Vagina (tissue), 2 donors: ENCODE results near the gene CTNNA3. TPM values are rescaled to one million over a fixed set of nuclear protein-coding genes. Genes with fewer than 3 reads are reported as not detected.

ENCODE experiments used
- DNase-seq, 2 donors: peaks; one replicate each; pipeline ENCODE4 v3.0.0-alpha.2; 2017; ENCODE audit errors: extremely low spot score in 2 of 2
- H3K27ac ChIP-seq: fragments of 200-600 bp; sonication (generic); one replicate; pipeline ENCODE4 v1.5.1; 2019
- H3K27me3 ChIP-seq: fragments of 200-600 bp; sonication (generic); one replicate; pipeline ENCODE4 v1.5.1; 2019
- H3K36me3 ChIP-seq, 2 donors: fragments of 200-600 bp; sonication (generic); one replicate each; pipeline ENCODE4 v1.5.1; 2017 to 2019
- H3K4me1 ChIP-seq: fragments of 200-600 bp; sonication (generic); one replicate; pipeline ENCODE4 v1.5.1; 2019
- H3K4me3 ChIP-seq, 2 donors: fragments of 200-600 bp; sonication (generic); 1 replicate in 1 of 2; 2 replicates in 1 of 2; pipeline ENCODE4 v1.5.1; 2016 to 2019
- H3K9me3 ChIP-seq: fragments of 200-600 bp; sonication (generic); one replicate; pipeline ENCODE4 v1.5.1; 2019
- POLR2A ChIP-seq, 2 donors: fragments of 450-650 bp; IDR thresholded peaks; one replicate each; pipeline ENCODE4 v1.6.1; 2017; ENCODE audit warnings: antibody characterized with exemption in 2 of 2, mild to moderate bottlenecking in 2 of 2, moderate library complexity in 2 of 2
- POLR2AphosphoS5 ChIP-seq, 2 donors: sonication (generic); formaldehyde crosslinking; IDR thresholded peaks; one replicate each; pipeline ENCODE4 v1.9.0; 2017; ENCODE audit warnings: antibody characterized with exemption in 2 of 2, mild to moderate bottlenecking in 2 of 2, low read depth in 1 of 2; ENCODE audit not compliant: insufficient read depth in 1 of 2
- intact Hi-C: fragments of 100-400 bp; cut with DNase I; formaldehyde crosslinking; loops from one replicate; pipeline ENCODE4 v1.15.1; 2023
- total RNA-seq: library from RNA; depleted of rRNA; stranded (reverse); fragments of >200 nt; gene quantifications from one replicate; pipeline ENCODE4 v1.2.3, GENCODE V29; 2016
- TF ChIP-seq, protein P1 (sequence below), 3 experiments: fragments of 450-650 bp in 2 of 3; fragments of 200-600 bp in 1 of 3; sonication (generic) in 1 of 3; IDR thresholded peaks; one replicate each; pipeline ENCODE4 v1.5.1; 2017 to 2019; ENCODE audit warnings: antibody characterized with exemption in 3 of 3, mild to moderate bottlenecking in 2 of 3, moderate library complexity in 2 of 3

Gene CTNNA3
- total RNA-seq, 1 donor from 2014 or later, result 0.98 TPM

DNA sequence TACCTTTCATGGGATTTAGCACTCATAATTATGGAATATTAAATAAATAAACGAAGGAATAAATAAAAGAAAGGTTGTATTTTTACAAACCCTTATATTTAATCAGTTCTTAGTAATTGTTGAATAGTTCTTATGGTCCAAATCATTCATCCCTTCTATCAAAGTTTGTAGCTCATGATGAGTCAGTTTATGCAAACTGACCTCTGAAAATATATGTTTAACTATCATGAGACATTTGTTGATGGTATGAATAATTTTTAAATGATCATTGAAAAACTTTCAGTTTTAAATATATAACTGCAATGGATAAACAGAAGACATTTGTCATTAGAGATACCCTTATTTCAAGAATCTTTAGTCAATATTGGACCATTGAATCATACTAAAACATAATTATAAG lies 1181.3 kb downstream of the CTNNA3 start:
- TF ChIP-seq POLR2AphosphoS5 (IDR thresholded peaks at IDR 0.05; ENCODE audit: insufficient read depth in 1 of 2, low read depth in 1 of 2), result no peak
- TF ChIP-seq, protein P1, sequence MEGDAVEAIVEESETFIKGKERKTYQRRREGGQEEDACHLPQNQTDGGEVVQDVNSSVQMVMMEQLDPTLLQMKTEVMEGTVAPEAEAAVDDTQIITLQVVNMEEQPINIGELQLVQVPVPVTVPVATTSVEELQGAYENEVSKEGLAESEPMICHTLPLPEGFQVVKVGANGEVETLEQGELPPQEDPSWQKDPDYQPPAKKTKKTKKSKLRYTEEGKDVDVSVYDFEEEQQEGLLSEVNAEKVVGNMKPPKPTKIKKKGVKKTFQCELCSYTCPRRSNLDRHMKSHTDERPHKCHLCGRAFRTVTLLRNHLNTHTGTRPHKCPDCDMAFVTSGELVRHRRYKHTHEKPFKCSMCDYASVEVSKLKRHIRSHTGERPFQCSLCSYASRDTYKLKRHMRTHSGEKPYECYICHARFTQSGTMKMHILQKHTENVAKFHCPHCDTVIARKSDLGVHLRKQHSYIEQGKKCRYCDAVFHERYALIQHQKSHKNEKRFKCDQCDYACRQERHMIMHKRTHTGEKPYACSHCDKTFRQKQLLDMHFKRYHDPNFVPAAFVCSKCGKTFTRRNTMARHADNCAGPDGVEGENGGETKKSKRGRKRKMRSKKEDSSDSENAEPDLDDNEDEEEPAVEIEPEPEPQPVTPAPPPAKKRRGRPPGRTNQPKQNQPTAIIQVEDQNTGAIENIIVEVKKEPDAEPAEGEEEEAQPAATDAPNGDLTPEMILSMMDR (IDR thresholded peaks at IDR 0.05), result no peak
- TF ChIP-seq POLR2A (IDR thresholded peaks at IDR 0.05), result no peak

DNA sequence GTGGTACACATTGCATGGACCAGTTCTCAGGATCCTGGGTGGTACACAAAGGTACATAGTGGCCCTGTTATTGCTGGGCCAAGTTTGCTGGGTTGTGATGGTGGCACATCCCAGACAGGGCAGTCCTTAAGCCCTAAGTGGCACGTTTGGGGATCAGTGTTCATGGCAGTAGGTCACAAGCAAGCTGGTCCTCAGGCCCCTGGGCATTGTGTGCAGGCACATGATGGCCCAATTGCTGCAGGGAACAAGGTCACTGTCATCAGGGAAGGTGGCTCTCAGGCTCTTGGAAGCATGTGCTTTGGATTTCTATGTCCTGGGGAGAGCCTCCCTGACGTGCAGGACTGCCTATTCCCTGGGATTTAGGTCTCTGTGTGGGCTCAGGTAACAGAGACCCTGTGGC lies 1182.5 kb downstream of the CTNNA3 start:
- no peak for DNase-seq
- H3K4me1 ChIP-seq, result no peaks in the 10 kb centered on the region
- H3K4me3 ChIP-seq, result no peak overlapping the region
- H3K36me3 ChIP-seq, result no peaks in the 10 kb centered on the region
- intact Hi-C loops, result no loop called here
- TF ChIP-seq POLR2A (IDR thresholded peaks at IDR 0.05), result no peak
- TF ChIP-seq, protein P1 (IDR thresholded peaks at IDR 0.05), result no peak
- TF ChIP-seq POLR2AphosphoS5 (IDR thresholded peaks at IDR 0.05; ENCODE audit: insufficient read depth in 1 of 2, low read depth in 1 of 2), result no peak
- H3K27ac ChIP-seq, result no peak overlapping the region
- H3K9me3 ChIP-seq, result no peaks in the 10 kb centered on the region
- no peaks in the 10 kb centered on the region for H3K27me3 ChIP-seq

More for the DNA sequence above, 1181.3 kb downstream of the CTNNA3 start:
- intact Hi-C loops, result no loop called here
- no peak overlapping the region for H3K4me3 ChIP-seq
- no peaks in the 10 kb centered on the region for H3K27me3 ChIP-seq
- no peaks in the 10 kb centered on the region for H3K4me1 ChIP-seq
- no peaks in the 10 kb centered on the region for H3K9me3 ChIP-seq
- DNase-seq, result no peak
- H3K36me3 ChIP-seq, result no peaks in the 10 kb centered on the region
- H3K27ac ChIP-seq, result no peak overlapping the region

DNA sequence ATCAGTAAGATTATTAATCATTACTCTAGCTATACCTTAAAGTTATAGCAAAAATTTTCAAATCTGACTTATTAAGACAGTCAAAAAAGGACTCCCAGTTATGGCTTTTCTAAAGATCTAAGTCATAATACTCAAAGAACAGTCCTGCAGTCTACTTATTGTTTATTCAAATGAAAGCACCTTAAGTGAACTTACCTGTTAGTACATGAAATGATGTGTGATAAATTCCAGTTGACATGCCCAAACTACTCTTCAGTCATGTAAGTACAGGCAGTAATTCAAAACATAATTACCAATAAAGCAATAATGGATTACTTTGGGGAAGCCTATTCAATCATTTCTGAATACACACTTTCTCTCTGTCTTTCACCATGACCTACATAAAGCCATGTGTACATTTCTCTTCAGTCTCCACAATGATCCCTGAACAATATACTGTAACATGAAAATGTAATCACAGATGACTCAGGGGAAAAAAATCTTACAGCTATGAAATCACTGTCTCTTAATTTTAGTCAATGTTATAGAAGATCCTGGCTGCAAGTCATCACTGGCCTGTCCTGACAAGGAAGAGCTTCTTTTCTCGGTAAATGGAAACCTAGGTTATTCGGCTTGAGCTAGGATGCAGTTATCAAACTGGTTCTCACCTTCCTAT lies 1190.9 kb downstream of the CTNNA3 start:
- H3K27ac ChIP-seq, result no peak overlapping the region
- H3K9me3 ChIP-seq, result no peaks in the 10 kb centered on the region
- TF ChIP-seq, protein P1 (IDR thresholded peaks at IDR 0.05), result no peak
- TF ChIP-seq POLR2A (IDR thresholded peaks at IDR 0.05) (no peak), POLR2AphosphoS5 (IDR thresholded peaks at IDR 0.05; ENCODE audit: insufficient read depth in 1 of 2, low read depth in 1 of 2) (no peak)
- no peaks in the 10 kb centered on the region for H3K4me1 ChIP-seq
- no peaks in the 10 kb centered on the region for H3K27me3 ChIP-seq
- DNase-seq, result no peak
- H3K36me3 ChIP-seq, result no peaks in the 10 kb centered on the region
- H3K4me3 ChIP-seq, result no peak overlapping the region
- intact Hi-C loops, result no loop called here

- intact Hi-C loops, result no loop called here
- DNase-seq, result no peak
- no peaks in the 10 kb centered on the region for H3K4me1 ChIP-seq
Measured at GRCh38 chr10:66501356-66501755, 1194.6 kb downstream of the CTNNA3 start.

DNA sequence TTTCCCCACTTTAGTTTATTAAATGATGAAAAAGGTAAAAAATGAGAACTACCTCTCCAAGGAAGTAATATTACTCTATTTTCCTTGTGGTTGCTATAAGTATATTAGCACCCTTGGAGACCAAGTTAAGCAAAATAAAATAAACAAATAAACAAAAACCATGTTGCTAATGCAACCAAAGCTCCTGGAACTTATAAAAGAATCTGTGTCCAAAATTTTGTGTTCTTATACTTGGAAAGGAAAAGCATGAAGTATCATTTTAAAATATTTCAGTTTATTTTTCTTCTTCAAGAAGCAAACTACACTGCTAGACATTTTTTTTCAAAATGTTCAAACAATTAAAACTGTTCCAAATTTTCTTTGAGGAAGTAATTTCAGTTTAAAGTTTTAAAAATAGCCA lies 1212.0 kb downstream of the CTNNA3 start:
- TF ChIP-seq POLR2AphosphoS5 (IDR thresholded peaks at IDR 0.05; ENCODE audit: insufficient read depth in 1 of 2, low read depth in 1 of 2) (no peak), POLR2A (IDR thresholded peaks at IDR 0.05) (no peak)
- TF ChIP-seq, protein P1 (IDR thresholded peaks at IDR 0.05), result no peak
- no peak overlapping the region for H3K4me3 ChIP-seq
- no peak overlapping the region for H3K27ac ChIP-seq
- intact Hi-C loops, result no loop called here
- no peaks in the 10 kb centered on the region for H3K36me3 ChIP-seq
- no peaks in the 10 kb centered on the region for H3K27me3 ChIP-seq
- no peak for DNase-seq
- no peaks in the 10 kb centered on the region for H3K9me3 ChIP-seq
- no peaks in the 10 kb centered on the region for H3K4me1 ChIP-seq

More at GRCh38 chr10:66501356-66501755, 1194.6 kb downstream of the CTNNA3 start:
- Histone ChIP-seq H3K36me3 (no peaks in the 10 kb centered on the region), H3K9me3 (no peaks in the 10 kb centered on the region), H3K27me3 (no peaks in the 10 kb centered on the region), H3K4me3 (no peak overlapping the region), H3K27ac (no peak overlapping the region)
- TF ChIP-seq, protein P1 (IDR thresholded peaks at IDR 0.05), result no peak
- TF ChIP-seq POLR2A (IDR thresholded peaks at IDR 0.05) (no peak), POLR2AphosphoS5 (IDR thresholded peaks at IDR 0.05; ENCODE audit: insufficient read depth in 1 of 2, low read depth in 1 of 2) (no peak)
